ENCODE measurements around the gene NT5DC1. TPM values are rescaled to one million over a fixed set of nuclear protein-coding genes. Genes with fewer than 3 reads are reported as not detected.

Gene NT5DC1
- total RNA-seq, 1 experiment from 2014 or later: 37.9 TPM

DNA sequence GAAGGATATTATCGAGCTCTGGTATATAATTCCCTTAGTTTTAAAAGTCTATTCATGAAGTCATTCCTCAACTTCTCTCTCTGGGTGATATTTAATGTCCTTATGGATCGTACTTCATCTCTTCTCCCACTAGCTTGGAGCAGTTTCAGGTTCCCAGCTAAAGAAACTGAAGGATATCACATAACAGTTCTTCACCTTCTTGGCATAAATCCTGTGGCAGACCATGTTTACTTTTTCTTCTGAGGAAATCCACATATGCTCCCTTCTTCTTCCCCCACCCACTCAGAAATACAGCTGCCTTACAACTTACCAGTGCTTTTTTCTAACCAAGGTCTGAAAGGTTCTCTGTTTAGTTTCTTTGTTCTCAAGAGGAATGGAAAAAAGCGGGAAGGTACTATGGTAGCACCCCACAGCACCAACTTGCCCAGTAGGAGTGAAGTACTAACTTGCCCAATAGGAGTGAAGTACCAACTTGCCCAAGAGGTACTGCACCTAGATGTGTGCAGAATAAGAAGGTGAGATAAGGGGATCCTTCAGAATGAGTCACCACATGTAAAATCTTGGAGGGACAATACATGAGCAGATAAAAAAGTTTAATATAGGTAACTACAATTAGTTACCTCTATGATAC, 100.1 kb downstream of the NT5DC1 start:
- TF ChIP-seq, protein P1, sequence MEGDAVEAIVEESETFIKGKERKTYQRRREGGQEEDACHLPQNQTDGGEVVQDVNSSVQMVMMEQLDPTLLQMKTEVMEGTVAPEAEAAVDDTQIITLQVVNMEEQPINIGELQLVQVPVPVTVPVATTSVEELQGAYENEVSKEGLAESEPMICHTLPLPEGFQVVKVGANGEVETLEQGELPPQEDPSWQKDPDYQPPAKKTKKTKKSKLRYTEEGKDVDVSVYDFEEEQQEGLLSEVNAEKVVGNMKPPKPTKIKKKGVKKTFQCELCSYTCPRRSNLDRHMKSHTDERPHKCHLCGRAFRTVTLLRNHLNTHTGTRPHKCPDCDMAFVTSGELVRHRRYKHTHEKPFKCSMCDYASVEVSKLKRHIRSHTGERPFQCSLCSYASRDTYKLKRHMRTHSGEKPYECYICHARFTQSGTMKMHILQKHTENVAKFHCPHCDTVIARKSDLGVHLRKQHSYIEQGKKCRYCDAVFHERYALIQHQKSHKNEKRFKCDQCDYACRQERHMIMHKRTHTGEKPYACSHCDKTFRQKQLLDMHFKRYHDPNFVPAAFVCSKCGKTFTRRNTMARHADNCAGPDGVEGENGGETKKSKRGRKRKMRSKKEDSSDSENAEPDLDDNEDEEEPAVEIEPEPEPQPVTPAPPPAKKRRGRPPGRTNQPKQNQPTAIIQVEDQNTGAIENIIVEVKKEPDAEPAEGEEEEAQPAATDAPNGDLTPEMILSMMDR (conservative IDR thresholded peaks at IDR 0.05; ENCODE audit: low read depth, low read length): no peak
- TF ChIP-seq EZH2 (IDR thresholded peaks at IDR 0.05; ENCODE audit: borderline replicate concordance, low read depth, low read length, poor library complexity, severe bottlenecking): no peak
- DNase-seq (ENCODE audit: low spot score): no peak
- Histone ChIP-seq H3K27ac (ENCODE audit: low read depth, low read length, poor library complexity, severe bottlenecking) (no peak overlapping the region), H3K36me3 (ENCODE audit: insufficient read depth, low read length, poor library complexity, severe bottlenecking) (no peaks in the 10 kb centered on the region), H3K4me3 (ENCODE audit: low read depth, low read length, poor library complexity, severe bottlenecking) (no peak overlapping the region), H3K9me3 (ENCODE audit: low read depth, low read length, poor library complexity, severe bottlenecking) (no peaks in the 10 kb centered on the region), H3K4me1 (ENCODE audit: insufficient read depth, low read length, poor library complexity, severe bottlenecking) (no peaks in the 10 kb centered on the region), H3K27me3 (replicated peaks; ENCODE audit: insufficient read depth, low read depth, low read length, poor library complexity) (no peaks in the 10 kb centered on the region)
- no TSS peak for BruUV-seq (replicated peaks)
- ChIA-PET POLR2A (ENCODE audit: low non-redundant PET) (no interaction called here), CTCF (no interaction called here)
- intact Hi-C loops (cut with micrococcal nuclease; ENCODE audit: unreplicated experiment): no loop called here

DNA sequence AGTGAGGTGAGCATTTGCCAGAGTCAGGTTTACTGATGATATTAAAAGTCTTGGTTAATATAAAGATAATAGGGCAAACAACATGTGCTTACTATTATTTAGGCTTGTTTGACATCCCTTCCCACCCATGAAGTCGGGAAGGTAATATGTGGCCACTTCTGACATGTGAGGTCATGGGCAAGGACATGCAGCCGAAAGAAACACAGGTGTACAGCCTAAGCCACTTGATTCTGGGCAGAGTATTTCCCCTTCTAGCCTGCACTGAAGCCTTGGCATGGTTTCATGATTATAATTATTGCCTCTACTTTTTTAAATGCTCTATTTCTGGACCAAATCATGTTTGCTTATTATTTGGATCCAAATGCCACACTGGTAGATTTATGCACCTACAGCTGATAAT, 100.9 kb downstream of the NT5DC1 start:
- Histone ChIP-seq H3K27ac (ENCODE audit: low read depth, low read length, poor library complexity, severe bottlenecking) (no peak overlapping the region), H3K4me1 (ENCODE audit: insufficient read depth, low read length, poor library complexity, severe bottlenecking) (no peaks in the 10 kb centered on the region), H3K9me3 (ENCODE audit: low read depth, low read length, poor library complexity, severe bottlenecking) (no peaks in the 10 kb centered on the region), H3K4me3 (ENCODE audit: low read depth, low read length, poor library complexity, severe bottlenecking) (no peak overlapping the region), H3K27me3 (replicated peaks; ENCODE audit: insufficient read depth, low read depth, low read length, poor library complexity) (no peaks in the 10 kb centered on the region), H3K36me3 (ENCODE audit: insufficient read depth, low read length, poor library complexity, severe bottlenecking) (no peaks in the 10 kb centered on the region)
- DNase-seq (ENCODE audit: low spot score): no peak
- no TSS peak for BruUV-seq (replicated peaks)
- TF ChIP-seq, protein P1 (conservative IDR thresholded peaks at IDR 0.05; ENCODE audit: low read depth, low read length): no peak
- no peak for TF ChIP-seq EZH2 (IDR thresholded peaks at IDR 0.05; ENCODE audit: borderline replicate concordance, low read depth, low read length, poor library complexity, severe bottlenecking)
- ChIA-PET CTCF (no interaction called here), POLR2A (ENCODE audit: low non-redundant PET) (no interaction called here)
- intact Hi-C loops (cut with micrococcal nuclease; ENCODE audit: unreplicated experiment): no loop called here

- no peaks in the 10 kb centered on the region for H3K36me3 ChIP-seq (ENCODE audit: insufficient read depth, low read length, poor library complexity, severe bottlenecking)
- intact Hi-C loops (cut with micrococcal nuclease; ENCODE audit: unreplicated experiment): no loop called here
- CTCF ChIA-PET: no interaction called here
These were observed 104.6 kb downstream of the NT5DC1 start for GRCh38 chr6:116205281-116205680.

More at GRCh38 chr6:116205281-116205680, 104.6 kb downstream of the NT5DC1 start:
- H3K4me3 ChIP-seq (ENCODE audit: low read depth, low read length, poor library complexity, severe bottlenecking): no peak overlapping the region
- no peak for DNase-seq (ENCODE audit: low spot score)
- TF ChIP-seq EZH2 (IDR thresholded peaks at IDR 0.05; ENCODE audit: borderline replicate concordance, low read depth, low read length, poor library complexity, severe bottlenecking): no peak
- TF ChIP-seq, protein P1 (conservative IDR thresholded peaks at IDR 0.05; ENCODE audit: low read depth, low read length): no peak
- no peak overlapping the region for H3K27ac ChIP-seq (ENCODE audit: low read depth, low read length, poor library complexity, severe bottlenecking)
- no peaks in the 10 kb centered on the region for H3K4me1 ChIP-seq (ENCODE audit: insufficient read depth, low read length, poor library complexity, severe bottlenecking)
- POLR2A ChIA-PET (ENCODE audit: low non-redundant PET): no interaction called here
- H3K9me3 ChIP-seq (ENCODE audit: low read depth, low read length, poor library complexity, severe bottlenecking): no peaks in the 10 kb centered on the region
- BruUV-seq (replicated peaks): no TSS peak
- no peaks in the 10 kb centered on the region for H3K27me3 ChIP-seq (replicated peaks; ENCODE audit: insufficient read depth, low read depth, low read length, poor library complexity)
